Measurements from ENCODE around the gene SUDS3.

Gene SUDS3

DNA sequence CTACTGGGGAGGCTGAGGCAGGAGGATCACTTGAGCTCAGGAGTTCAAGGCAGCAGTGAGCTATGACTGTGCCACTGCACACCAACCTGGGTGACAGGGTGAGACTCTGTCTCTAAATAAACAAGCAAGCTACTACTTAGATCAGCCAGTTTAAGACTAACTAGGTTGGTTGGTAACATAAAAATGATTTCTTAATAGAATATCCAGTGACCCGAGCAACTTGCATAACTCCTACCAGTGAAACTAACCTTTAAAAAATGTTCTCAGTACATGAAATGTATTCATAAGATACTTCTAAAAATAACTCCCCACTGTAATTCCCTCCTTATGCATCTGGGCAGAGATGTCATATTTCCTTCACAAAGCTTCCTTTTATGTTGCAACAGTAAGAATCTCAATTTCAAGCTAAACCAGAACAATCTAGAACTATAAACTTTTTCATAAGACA is 19.5 kb upstream of the SUDS3 start:
- DNase-seq (ENCODE audit: low read depth): peak; percentile 81

DNA sequence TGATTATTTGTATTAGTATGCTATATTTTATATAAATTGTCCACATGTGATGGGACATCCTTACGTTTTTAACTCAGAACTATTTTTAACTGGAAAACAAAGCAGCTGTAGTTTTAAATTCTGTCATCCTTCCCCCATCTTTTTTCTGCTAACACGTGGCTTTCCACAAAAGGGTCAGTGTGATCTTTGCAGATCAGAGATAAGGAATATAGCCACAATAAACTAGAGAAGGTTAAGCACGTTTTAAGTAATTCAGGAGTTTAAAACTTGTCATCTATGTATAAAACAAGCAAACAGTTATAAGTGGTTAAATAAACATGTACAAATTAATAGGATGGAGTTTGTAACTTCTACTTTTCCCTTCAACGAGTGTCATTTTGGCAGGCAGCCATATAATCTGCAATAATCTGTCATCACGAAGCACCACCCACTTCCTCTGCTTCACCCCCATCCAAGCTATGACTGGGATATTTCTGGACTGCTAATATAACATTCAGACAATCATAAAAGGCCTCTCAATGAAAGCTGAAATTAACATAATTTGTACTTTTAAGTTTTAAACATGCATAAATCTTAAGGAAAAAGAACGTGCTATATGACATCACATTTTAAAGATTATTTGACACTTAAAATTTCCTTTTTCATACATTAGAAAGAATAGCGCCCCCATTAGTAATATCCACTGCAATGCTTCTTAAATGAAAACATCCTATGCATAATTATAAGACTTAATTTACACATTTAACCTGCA is 18.9 kb upstream of the SUDS3 start:
- peak; percentile 82 for DNase-seq (ENCODE audit: low read depth)

DNA sequence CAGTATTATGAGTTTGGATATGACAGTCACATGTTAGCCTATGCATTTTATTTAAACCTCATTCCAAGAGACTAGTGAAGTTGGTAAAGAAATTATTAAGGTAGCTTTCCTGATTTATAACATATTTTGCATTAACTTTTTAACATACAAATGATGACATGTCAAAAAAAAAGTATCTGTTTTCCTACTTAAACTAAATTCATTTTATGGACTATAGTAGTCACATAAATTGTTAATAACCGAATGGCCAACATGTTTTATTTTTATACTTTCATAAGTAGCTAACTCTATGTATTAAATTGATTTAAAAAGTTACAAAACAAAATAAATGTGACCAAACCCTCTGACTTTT is 18.4 kb upstream of the SUDS3 start:
- no peak for DNase-seq (ENCODE audit: low read depth)

DNA sequence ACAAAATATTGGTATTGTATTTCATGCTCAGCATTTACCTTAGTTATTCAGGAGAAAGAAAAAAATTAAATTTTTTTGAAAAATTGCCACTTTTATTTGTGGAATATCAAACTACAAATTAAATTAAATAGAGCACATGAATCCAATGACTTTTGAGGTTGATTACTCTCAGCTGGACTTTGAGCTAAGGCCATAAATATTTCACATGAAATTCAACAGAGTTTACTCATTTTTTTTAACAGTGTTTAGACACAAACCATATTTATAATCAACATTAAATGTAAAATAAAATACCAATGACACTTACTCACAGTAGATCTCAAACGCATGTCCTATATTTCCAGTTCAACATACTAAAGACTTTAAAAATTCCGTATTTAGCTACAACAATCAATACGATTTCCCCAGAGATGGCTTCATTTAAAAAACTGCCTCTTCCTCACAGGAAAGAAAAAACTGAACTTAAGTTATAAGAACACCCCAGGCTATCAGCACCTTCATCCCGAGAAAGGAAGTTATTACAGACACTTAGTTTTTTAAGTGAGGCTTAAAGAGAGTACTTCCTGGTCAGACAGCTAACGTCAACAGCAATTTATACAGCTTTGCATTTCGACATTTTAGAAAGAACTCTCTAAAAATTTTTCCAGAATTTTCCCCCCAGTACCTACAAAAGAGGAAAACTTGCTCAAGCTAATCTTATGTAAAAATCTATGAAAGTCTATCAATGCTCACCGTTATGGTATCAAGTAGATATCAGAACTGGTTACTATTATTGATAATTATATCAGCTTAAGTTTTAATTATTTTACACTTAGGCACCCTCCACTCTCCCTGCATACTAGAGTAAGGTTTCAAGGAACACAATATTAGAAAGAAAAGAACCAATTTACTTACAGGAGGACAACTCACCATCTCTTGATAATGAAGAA is 17.5 kb upstream of the SUDS3 start:
- peak; percentile 17 for DNase-seq (ENCODE audit: low read depth)

DNA sequence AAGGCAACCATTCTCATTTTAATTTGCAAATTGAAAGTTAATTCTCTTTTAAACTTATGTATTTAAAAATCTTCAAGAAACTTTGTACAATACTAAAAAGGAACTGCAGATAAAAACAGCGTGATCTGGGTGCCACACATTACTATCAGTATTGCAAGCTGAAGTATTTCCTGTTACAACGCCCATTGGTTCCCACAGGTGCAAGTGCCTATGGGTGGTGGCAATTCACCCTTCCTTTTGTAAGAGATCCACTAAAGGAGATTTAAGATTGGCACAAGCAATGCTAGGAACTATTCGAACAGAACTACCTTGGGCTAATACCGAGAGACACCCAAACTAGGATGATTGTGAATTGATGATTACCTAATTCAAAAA is 16.8 kb upstream of the SUDS3 start:
- no peak for DNase-seq (ENCODE audit: low read depth)

DNA sequence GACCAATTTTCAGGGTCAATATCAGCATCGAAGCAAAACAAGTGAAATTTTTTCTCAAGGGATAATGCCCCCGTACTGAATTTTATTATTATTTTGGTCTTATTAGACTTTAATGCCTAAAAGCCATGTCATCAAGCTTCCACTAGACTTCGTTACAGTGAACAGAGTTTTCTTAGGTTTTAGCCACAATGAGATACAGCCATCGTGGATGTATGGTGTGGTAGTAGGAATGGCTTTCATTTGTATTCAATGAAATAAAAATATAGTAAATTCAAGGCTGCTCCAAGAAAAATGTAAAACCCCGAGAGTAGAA is 15.3 kb upstream of the SUDS3 start:
- no peak for DNase-seq (ENCODE audit: low read depth)

DNA sequence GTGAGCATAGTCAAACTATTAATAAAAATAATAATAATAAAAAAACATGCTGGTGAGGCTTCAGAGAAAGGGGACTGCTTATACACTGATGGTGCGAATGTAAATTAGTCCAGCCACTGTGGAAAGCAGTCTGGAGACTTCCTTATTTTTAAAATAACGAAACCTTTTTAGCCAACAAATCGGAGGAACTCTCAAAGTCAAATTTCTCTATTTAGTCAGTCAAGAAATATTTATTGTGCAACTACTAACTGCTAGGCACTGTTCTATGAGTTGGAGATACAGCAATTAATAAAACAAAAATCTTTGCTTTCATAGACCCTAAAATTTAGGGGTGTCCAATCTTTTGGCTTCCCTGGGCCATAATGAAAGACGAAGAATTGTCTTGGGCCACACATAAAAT is 14.5 kb upstream of the SUDS3 start:
- DNase-seq (ENCODE audit: low read depth): no peak

DNA sequence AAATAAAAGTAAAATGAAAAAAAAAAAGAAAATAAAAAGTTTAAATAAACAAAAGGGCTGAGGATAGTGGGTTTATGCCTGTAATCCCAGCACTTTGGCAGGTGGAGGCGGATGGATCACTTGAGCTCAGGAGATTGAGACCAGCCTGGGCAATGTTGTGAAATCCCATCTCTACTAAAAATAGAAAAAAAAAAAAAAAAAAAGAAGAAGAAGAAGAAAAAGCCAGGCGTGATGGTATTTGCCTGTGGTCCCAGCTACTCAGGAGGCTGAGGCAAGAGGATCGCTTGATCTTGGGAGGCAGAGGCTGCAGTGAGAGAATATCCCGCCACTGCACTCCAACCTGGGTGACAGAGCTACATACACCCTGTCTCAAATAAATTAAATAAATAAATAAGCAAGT is 7.5 kb upstream of the SUDS3 start:
- no peak for DNase-seq (ENCODE audit: low read depth)

DNA sequence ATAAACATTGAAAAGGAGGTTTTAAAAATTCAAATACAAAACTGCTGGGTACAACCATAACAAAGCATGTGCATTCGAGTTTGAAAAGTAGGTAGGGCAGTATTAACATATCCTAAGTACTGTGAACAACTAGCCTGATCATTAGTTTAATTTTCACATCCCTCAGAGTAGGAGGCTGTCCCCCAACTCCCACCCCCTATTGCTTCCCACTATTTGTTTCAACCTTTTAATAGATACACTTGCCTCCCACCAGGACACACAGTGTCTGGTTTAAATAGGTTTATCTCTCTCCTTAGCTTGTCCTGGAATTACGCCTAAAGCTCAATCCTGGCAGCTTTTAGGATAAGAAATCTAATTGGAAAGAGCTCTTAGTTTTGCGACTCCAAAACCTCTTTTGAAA is 5.8 kb upstream of the SUDS3 start:
- DNase-seq (ENCODE audit: low read depth): no peak

DNA sequence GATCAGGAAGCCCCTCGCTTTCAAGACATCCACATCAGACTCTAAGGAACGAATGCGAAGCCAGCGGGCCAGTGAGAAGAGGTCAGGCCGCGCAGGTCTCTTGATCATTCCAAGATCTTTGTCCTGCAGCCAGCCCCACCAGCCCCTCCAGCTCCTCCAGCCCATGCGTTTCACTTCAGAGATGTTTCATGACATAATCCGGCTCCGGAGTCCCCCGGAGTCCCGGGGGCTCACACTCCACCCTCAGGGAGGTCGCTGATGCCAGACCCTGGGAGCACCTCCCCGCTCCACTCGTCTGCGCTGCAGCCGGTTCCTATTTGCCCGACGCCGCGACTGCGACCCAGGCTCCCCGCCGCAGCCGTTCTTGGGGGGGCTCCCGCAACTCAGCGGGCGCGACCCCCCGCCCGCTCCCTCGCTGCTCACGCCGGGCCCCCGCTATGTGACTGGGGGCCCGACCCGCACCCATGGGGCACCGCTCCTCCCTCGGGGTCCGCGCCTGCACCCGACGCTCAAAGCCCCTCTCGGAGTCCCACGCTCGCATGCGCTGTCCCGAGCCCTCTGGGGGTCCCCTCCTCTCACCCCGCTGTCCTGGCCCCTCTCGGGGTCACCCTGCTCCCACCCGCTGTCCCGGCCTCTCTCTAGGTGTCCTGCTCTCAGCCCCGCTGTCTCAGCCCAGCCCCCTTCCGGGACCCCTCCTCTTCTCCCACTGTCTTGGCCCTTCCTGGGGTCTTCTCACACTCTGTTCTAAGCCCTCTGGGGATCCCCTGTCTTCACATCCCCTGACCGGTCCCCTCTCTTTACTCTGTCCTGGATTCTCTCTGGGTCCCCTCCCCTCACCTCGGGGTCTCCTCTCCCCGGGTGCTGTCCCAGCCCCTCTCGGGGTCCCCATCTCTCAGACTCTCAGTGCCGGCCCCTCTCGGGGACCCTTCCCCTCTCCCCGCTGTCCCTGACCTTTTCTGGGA is 4.8 kb upstream of the SUDS3 start:
- peak; percentile 53 for DNase-seq (ENCODE audit: low read depth)

DNA sequence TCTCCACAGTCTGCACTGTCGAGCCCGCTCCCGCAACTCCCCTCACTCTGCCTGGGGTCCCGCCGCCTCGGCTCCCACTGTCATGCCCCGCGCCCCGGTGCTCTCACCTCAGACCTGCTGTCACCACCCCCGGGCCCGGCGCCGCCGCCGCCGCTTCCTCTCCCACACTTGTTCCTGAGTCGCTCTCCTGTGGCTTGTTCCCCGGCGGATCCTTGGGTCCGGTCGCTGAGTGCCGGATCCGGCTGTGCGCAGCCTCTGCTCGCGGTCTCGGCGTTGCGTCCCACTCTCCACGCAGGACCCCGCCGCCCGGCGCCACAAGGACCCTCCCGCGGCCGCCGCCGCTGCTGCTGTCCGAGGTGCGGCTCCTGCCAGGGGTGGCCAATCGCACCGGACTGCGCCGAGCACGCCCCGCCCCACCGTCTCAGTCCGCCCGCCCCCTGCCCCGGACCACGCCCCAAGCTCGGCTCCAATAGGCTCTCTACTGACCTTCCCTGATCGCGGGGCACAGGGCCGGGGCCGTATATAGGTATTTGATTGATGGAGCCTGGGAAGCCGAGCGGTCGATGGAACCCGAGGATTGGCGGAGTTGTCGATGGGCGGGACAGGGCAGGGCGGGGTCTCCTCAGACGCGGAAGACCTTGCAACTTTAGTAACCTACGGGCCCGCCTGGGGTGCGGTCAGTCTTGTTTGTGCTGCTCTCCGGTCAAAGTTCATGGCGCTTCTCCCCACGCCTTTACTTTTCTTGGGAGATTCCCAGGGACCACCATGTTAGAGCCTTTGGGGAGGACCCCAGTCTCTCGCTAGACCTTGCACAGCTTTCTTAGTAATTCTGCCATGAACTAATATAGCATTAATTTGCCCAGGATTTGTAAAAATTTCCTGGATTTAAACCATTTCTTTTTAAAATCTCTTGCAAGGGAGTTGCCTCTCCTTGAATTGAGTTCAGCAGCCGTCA is 3.5 kb upstream of the SUDS3 start, which contains the start of gene TAOK3:
Gene TAOK3 (minus strand): TSS at position 367 of the 955 bp plus-strand sequence. CDS start 117,340 bp downstream, outside the sequence.
- DNase-seq (ENCODE audit: low read depth): peak; percentile 99

DNA sequence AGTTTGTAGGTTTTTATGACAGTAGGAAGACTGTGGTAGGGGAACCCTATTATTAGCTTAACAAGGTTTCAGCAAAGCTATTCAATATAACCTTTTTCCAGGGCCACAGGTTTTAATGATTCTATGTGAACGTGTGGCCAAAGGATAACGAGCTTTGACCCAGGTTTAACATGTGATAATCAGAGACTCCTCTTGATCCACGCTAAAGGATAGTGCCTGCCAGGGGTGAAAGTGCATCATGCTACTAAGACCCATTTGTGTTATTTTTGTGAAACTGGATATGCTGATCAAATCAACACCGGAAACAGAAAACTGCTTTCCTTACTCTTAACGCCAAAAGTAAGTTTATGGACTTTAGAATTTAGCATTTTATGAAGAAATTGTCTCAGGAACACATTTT is 2.7 kb upstream of the SUDS3 start:
- DNase-seq (ENCODE audit: low read depth): no peak

DNA sequence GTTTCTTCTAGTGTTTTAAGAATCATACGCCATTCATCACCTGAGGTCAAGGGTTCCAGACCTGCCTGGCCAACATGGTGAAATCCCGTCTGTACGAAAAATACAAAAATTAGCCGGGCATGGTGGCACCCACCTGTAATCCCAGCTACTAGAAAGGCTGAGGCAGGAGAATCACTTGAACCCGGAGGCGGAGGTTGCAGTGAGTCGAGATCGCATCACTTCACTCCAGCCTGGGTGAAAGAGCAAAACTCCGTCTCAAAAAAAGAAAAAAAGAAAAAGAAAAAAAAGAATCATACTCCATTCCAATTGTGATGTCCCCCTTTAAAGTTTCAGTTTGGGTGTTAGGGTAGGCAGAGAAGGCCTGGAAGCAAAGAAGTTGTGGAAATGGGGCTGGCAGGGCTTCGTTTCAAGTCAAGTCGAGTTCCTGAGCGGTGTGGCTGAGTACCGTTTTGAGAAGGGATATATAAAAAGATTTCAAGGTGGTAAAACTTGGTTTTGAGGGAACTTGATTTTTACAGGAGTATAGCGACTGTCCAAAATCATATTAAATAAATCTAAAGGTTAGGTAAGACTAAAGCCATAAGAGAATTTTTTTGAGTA is 2.1 kb upstream of the SUDS3 start:
- DNase-seq (ENCODE audit: low read depth): no peak

DNA sequence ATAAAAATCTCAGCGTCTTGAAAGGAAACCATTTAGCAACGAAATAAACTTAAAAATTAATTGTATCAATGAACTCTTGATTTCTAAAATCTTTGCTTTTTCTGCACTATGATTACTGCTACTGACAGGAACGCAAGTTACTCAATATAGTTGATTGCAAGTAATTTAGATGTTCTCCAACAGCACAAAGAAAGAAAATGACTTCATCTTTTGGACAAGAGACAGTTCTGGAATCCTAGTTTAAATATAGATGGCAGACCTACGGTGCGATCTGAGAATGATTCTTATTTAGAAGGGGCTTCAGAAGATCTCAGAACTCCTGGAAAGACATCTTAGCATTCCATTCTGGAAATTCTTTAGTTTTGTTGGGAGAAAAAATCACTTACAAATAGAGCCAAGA is 1.4 kb upstream of the SUDS3 start:
- no peak for DNase-seq (ENCODE audit: low read depth)

DNA sequence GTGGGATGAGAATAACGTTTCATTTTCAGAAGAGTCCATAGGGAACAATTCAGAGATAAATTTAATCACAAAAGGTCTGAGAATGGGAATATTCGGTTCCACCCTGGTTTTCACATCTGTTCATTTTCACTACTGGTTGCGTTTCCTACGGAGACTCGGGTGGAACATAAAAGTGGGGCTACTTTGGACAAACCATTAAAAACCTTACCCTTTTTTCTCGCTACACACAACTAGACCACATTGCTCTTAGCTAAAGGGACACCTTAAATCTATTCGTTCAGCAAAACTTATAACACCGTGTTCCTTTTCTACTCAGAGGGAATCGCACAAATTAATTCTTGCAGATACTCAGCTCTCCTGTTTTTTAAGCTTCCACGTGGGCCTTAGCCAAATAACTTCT is 1.0 kb upstream of the SUDS3 start:
- no peak for DNase-seq (ENCODE audit: low read depth)

DNA sequence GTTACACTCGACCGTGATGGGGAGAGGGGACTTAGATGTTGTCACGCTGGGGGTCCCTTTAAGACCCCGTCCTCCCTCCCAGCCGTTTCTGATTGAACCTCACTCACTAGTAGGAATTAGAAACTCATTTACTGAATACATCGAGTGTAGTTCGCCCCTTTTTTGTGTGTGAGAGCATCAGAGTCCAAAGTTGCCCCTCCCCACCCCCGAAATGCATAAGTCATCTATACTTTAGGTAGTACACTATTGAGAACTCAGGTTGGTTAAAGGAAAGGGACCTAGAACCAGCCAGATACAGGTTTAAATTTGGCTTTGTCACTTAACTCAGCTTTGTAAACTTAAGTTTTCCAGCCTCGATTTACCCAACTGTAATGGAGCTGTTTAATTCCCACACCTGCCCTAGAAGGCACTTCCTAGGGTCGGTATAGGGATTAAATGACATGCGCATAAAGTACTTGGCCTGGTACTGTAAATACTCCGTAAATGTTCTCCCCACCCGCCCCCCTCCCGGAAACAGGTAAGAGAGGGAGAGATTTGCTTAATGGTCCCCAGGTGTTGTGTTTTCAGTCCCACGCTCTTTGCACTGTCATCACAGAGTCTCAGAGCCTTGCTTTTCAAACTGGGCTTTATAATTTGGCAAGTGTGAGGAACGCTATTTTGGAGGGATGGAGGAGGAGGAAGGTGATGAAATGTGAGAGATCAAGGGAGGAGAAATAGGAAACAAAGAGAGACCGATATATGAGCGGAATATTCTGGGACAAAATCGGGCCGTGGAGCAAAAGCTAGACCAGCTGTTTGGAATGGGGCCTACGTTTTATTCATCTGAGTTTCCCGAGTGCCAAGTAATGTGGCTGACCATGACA is 897 bp downstream of the SUDS3 start:
- peak; percentile 30 for DNase-seq (ENCODE audit: low read depth)

DNA sequence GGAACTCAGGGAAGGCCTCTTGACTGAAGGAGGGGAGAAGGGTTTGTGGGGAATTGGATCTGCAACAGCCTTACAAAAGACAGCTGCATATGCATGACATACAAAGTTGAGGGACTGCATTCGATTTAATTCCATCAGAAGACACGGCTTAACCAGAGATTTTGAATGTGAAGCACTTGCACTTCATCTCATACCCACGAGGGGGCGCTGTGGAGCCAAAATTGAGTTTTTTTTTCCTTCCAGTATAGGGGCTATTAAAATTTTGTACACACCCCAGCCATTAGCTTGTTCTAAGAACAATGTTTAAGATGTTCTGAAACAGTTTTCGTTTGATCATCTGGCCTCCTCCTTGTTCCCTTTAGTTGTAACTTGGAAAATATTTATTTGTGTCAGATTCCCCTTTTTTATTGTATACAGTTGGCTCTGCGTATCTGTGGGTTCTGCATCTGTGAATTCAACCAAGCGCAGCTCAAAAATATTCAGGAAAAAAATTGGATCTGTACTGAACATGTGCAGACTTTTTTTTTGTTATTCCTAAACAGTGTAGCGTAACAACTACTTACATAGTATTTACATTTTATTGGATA is 1.6 kb downstream of the SUDS3 start:
- peak; percentile 65 for DNase-seq (ENCODE audit: low read depth)

DNA sequence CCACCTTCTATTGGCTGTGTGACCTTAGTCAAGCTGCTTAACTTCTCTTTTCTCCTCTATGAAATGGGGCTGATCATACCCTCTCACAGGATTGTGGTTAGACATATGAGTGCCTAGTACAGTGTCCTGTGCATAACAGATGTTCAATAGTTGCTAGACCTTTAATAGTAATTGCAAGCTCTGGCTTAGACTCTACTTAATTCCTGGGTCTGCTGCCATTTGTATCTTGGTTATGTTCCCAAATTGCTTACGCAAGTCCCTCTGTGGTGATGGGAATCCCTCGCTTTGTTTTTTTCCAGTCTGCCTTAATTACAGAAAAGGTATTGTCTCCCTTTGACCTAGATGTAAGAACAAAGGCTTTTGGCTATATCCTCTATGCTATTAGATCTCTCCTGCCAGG is 15.1 kb downstream of the SUDS3 start:
- no peak for DNase-seq (ENCODE audit: low read depth)

DNA sequence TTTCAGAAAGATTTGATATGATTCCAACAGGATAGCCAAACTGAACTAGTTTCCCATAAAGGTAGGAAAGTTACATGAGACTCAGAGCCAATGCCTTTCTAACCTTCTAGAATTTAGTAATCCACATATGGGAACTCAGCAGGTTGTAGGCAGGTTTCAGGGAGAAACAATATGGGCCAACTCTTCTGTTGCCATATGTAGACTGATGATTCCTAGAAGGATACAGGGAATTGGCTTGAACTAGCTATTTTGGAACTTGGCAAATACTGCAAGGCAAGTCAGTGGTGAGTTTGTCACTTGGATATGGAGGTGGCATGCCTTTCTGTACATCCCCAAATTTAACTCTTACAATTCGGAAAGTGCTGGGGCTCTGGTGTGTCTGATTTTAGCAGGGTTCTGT is 15.5 kb downstream of the SUDS3 start:
- DNase-seq (ENCODE audit: low read depth): no peak
